Esophagus muscularis mucosa (tissue), 4 donors: Measurements from ENCODE around the gene TRIP10. TPM values are rescaled to one million over a fixed set of nuclear protein-coding genes. Genes with fewer than 3 reads are reported as not detected.
"Not testable (repeated sequence)": the region's sequence is repeated elsewhere in the genome, so short reads cannot be mapped to it uniquely, and the experiment has no call there.

Experiments
- DNase-seq: peaks from one replicate; pipeline ENCODE4 v3.0.0-alpha.2; 2017; ENCODE audit errors: extremely low spot score
- H3K27ac ChIP-seq, 4 donors: fragments of 200-600 bp; sonication (generic); replicated peaks in 1 of 4; 1 replicate in 3 of 4; 2 replicates in 1 of 4; pipeline ENCODE4 v1.5.1; 2016 to 2019; ENCODE audit warnings: mild to moderate bottlenecking in 1 of 4
- H3K27me3 ChIP-seq, 4 donors: fragments of 200-600 bp; sonication (generic); one replicate each; pipeline versions ENCODE4 v1.5.1 to v1.6.0; 2016 to 2019
- H3K36me3 ChIP-seq, 4 donors: fragments of 200-600 bp; sonication (generic); one replicate each; pipeline ENCODE4 v1.5.1; 2016 to 2019
- H3K4me1 ChIP-seq, 4 donors: fragments of 200-600 bp; sonication (generic); one replicate each; pipeline ENCODE4 v1.5.1; 2016 to 2019
- H3K4me3 ChIP-seq, 4 donors: fragments of 200-600 bp; sonication (generic); 1 replicate in 2 of 4; 2 replicates in 2 of 4; pipeline ENCODE4 v1.5.1; 2016 to 2019; ENCODE audit warnings: mild to moderate bottlenecking in 4 of 4, moderate library complexity in 1 of 4
- H3K9me3 ChIP-seq, 4 donors: fragments of 200-600 bp; sonication (generic); 1 replicate in 3 of 4; 2 replicates in 1 of 4; pipeline ENCODE4 v1.5.1; 2016 to 2019
- CTCF ChIP-seq, 3 experiments: fragments of 200-600 bp in 2 of 3; fragments of 450-650 bp in 1 of 3; sonication (generic) in 2 of 3; IDR thresholded peaks; one replicate each; pipeline ENCODE4 v1.5.1; 2017 to 2019; ENCODE audit warnings: antibody characterized with exemption in 3 of 3, mild to moderate bottlenecking in 2 of 3, moderate library complexity in 1 of 3
- EP300 ChIP-seq: sonication (generic); formaldehyde crosslinking; IDR thresholded peaks from one replicate; pipeline ENCODE4 v1.6.1; 2017; ENCODE audit warnings: antibody characterized with exemption
- POLR2A ChIP-seq: fragments of 450-650 bp; IDR thresholded peaks from one replicate; pipeline ENCODE4 v1.6.1; 2017; ENCODE audit warnings: antibody characterized with exemption, moderate library complexity, mild to moderate bottlenecking, low read depth
- POLR2AphosphoS5 ChIP-seq, 2 donors: sonication (generic); formaldehyde crosslinking; IDR thresholded peaks; one replicate each; pipeline ENCODE4 v1.6.1; 2017; ENCODE audit warnings: antibody characterized with exemption in 2 of 2
- WGBS: methylation state at CpG from one replicate; pipeline ENCODE4 v1.1.5; 2018; 5-methylcytosine and 5-hydroxymethylcytosine counted together
- intact Hi-C: fragments of 100-400 bp; cut with DNase I; formaldehyde crosslinking; loops from one replicate; pipeline ENCODE4 v1.15.1; 2023
- total RNA-seq, 4 donors: library from RNA; depleted of rRNA; stranded (reverse); fragments of >200 nt; gene quantifications; one replicate each; pipeline versions ENCODE4 v1.1.0 to v1.2.1, GENCODE V29; 2016

The TRIP10 gene
- total RNA-seq, 4 donors from 2014 or later: 85.8 to 148 (median 118) TPM

DNA sequence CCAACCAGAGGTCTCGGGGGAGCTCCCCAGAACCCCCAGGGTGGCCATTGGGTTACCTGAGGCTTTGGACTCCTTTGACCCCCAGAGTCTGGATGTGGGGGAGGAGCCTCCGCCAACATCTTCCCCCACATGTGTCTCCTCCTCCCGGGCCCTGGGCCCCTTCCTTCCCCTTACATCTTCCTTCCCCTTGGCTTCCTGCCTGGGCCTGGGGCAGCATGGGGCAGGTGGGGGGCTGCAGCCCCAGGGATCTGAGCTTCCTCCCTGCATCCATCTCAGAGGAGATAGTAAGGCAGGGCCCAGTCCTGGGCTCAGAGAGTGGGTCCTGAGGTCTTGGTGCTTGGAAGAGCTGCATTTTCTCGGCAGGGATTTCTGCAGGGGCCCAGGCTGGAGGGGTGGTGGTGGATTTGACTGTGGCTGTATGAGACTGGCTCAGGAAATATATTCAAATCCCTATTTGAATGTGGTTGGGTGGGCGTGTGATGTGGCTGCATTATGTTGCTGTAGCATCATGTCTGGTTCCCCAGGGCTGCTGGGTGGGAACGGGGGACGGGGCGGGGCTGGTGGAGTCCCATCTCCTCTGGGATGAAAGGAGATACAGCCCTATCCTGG is 33.9 kb downstream of the TRIP10 start:
- no peak for DNase-seq

DNA sequence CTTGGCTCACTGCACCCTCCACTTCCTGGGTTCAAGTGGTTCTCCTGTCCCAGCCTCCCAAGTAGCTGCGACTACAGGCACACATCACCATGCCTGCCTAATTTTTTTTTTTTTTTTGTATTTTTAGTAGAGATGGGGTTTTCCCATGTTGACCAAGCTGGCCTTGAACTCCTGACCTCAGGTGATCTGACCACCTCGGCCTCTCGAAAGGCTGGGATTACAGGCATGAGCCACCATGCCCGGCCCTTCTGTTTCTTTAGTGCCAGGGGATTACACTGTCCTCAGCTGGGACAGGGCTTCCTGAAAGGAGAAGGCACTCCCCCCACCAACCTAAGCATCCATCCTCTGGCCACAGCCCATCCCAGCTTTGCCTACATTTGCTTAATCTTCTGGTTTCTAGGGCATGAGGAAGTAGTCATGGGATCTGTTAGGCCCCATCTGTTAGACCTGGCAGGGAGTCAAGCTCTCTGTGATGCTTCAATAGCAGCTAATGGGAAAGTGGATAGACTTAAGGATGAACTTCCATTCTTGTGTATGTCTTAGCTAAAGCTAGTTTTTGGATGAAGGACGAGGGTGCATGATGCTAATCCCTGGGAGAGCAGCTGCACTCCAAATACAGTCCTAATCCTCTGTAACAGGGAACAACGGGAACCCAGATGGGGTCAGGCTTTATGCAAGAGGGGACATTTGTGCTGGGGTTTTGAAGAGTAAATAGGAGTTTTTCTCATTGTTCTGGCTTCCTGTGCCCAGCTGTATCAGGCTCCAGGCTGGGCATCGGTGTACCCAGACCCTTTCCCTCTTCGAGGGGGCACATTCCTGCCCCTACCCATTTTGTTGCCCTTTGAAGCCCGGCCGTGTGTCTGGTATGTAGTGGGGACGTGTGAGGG is 35.6 kb downstream of the TRIP10 start:
- H3K9me3 ChIP-seq: no peaks in the 10 kb centered on the region
- DNase-seq: no peak
- peaks cover 0 to 20% (median 0%) of the 10 kb centered on the region in 4 donors for H3K27me3 ChIP-seq
- no peak overlapping the region for H3K4me3 ChIP-seq
- 72% methylated on average over 11 of the region's 11 CpGs for WGBS
- H3K4me1 ChIP-seq: no peaks in the 10 kb centered on the region
- intact Hi-C loops: no loop called here
- H3K27ac ChIP-seq: no peak overlapping the region
- no peaks in the 10 kb centered on the region for H3K36me3 ChIP-seq
- TF ChIP-seq POLR2AphosphoS5 (IDR thresholded peaks at IDR 0.05): no peak

More for the DNA sequence above, 33.9 kb downstream of the TRIP10 start:
- Histone ChIP-seq H3K27ac (peak overlapping the region in 2 of 4 donors; percentile 10 to 48), H3K4me1 (no peaks in the 10 kb centered on the region), H3K9me3 (no peaks in the 10 kb centered on the region), H3K4me3 (peak overlapping the region; percentile 37 to 56 (median 44)), H3K27me3 (peaks cover 0 to 36% (median under 1%) of the 10 kb centered on the region in 4 donors), H3K36me3 (no peaks in the 10 kb centered on the region)
- WGBS: 42% methylated on average over 6 of the region's 8 CpGs
- no peak for TF ChIP-seq POLR2A
- TF ChIP-seq CTCF (IDR thresholded peaks at IDR 0.05): no peak
- TF ChIP-seq POLR2AphosphoS5 (IDR thresholded peaks at IDR 0.05): no peak
- no peak for TF ChIP-seq EP300
- intact Hi-C loops: no loop called here

DNA sequence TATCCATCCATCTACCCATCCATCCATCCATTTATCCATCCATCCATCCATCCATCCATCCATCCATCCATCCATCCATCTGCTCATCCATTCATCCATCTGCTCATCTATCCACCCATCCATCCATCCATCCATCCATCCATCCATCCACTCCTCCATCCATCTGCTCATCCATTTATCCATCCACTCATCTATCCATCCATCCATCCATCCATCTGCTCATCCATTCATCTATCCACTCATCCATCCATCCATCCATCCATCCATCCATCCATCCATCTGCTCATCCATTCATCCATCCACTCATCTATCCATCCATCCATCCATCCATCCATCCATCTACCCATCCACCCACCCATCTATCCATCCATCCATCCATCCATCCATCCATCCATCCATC is 36.6 kb downstream of the TRIP10 start:
- intact Hi-C loops, H3K27ac ChIP-seq, H3K4me3 ChIP-seq, H3K36me3 ChIP-seq, H3K9me3 ChIP-seq, H3K4me1 ChIP-seq, DNase-seq: not testable (repeated sequence)
- H3K27me3 ChIP-seq: peaks cover 0 to 20% (median 0%) of the 10 kb centered on the region in 4 donors

- no peak for DNase-seq
- Histone ChIP-seq H3K4me3 (no peak overlapping the region), H3K27me3 (peaks cover 0 to 14% (median 0%) of the 10 kb centered on the region in 4 donors), H3K27ac (no peak overlapping the region), H3K9me3 (no peaks in the 10 kb centered on the region), H3K36me3 (no peaks in the 10 kb centered on the region), H3K4me1 (peaks cover 0 to 8% (median 2%) of the 10 kb centered on the region in 4 donors)
- WGBS: 96% methylated on average over 4 of the region's 4 CpGs
- TF ChIP-seq CTCF (IDR thresholded peaks at IDR 0.05) (no peak), EP300 (no peak)
- intact Hi-C loops: no loop called here
These were observed 37.5 kb downstream of the TRIP10 start for GRCh38 chr19:6776999-6777398.

GRCh38 chr19:6777434-6777833 is 38.0 kb downstream of the TRIP10 start:
- WGBS: 81% methylated on average over 2 of the region's 2 CpGs
- no peak for TF ChIP-seq POLR2A
- no peak for TF ChIP-seq POLR2AphosphoS5 (IDR thresholded peaks at IDR 0.05)
- TF ChIP-seq CTCF (IDR thresholded peaks at IDR 0.05): no peak
- no peak for TF ChIP-seq EP300

More at GRCh38 chr19:6777434-6777833, 38.0 kb downstream of the TRIP10 start:
- H3K9me3 ChIP-seq: no peaks in the 10 kb centered on the region
- intact Hi-C loops: no loop called here
- DNase-seq: no peak
- H3K4me3 ChIP-seq: no peak overlapping the region
- H3K27me3 ChIP-seq: peaks cover 0 to 10% (median 0%) of the 10 kb centered on the region in 4 donors
- peaks cover 0 to 8% (median 2%) of the 10 kb centered on the region in 4 donors for H3K4me1 ChIP-seq
- H3K36me3 ChIP-seq: no peaks in the 10 kb centered on the region
- H3K27ac ChIP-seq: no peak overlapping the region
